IMR-90 (cell line): ENCODE data around the gene CUL4A. TPM values are rescaled to one million over a fixed set of nuclear protein-coding genes. Genes with fewer than 3 reads are reported as not detected.

Experiments
- ATAC-seq: fragments of 200-7000 bp; cut with Tn5 transposase; 2 replicates; pipeline ENCODE4 v1.9.1; 2020; ENCODE audit warnings: low read depth, mild to moderate bottlenecking, moderate library complexity
- BruUV-seq: library from RNA; stranded (reverse); fragments of 400-500 nt; replicated peaks from 2 replicates; lab custom pipeline; 2021; lab: Mats Ljungman, UMichigan
- CTCF ChIA-PET: fragments of 300-600 bp; formaldehyde crosslinking; extraction: SDS; loops from one replicate; lab custom pipeline; 2021; ENCODE audit warnings: antibody characterized with exemption; lab: Yijun Ruan, JAX
- POLR2A ChIA-PET: fragments of 300-600 bp; sonication (Branson Sonifier 250); formaldehyde crosslinking; loops from one replicate; lab custom pipeline; 2022; ENCODE audit warnings: antibody characterized with exemption; ENCODE audit not compliant: unreplicated experiment; lab: Charles Lee
- DNase-seq: peaks from one replicate; pipeline ENCODE4 v3.0.0; 2013
- H2AFZ ChIP-seq: replicated peaks from 2 replicates; pipeline ENCODE3; 2013; ENCODE audit warnings: low read length, mild to moderate bottlenecking; ENCODE audit not compliant: poor library complexity
- H2AK5ac ChIP-seq: 2 replicates; pipeline ENCODE4 v1.6.1; 2013; ENCODE audit warnings: low read depth, low read length, inconsistent platforms
- H2AK9ac ChIP-seq: replicated peaks from 2 replicates; pipeline ENCODE3; 2013; ENCODE audit warnings: mild to moderate bottlenecking, low read depth, low read length, moderate library complexity; ENCODE audit not compliant: poor library complexity
- H2BK120ac ChIP-seq: 2 replicates; pipeline ENCODE4 v1.6.1; 2013; ENCODE audit warnings: low read depth, low read length, inconsistent platforms
- H2BK15ac ChIP-seq: 3 replicates; pipeline ENCODE4 v1.6.1; 2013; ENCODE audit warnings: low read depth, low read length, inconsistent platforms
- H2BK20ac ChIP-seq: 2 replicates; pipeline ENCODE4 v1.6.1; 2013; ENCODE audit warnings: low read depth, mild to moderate bottlenecking, inconsistent platforms, low read length, moderate library complexity
- H2BK5ac ChIP-seq: 2 replicates; pipeline ENCODE4 v1.6.1; 2013; ENCODE audit warnings: mild to moderate bottlenecking, low read depth, low read length, inconsistent platforms; ENCODE audit not compliant: poor library complexity, severe bottlenecking
- H3K14ac ChIP-seq: replicated peaks from 2 replicates; pipeline ENCODE4 v1.6.1; 2013; ENCODE audit warnings: low read depth, low read length, inconsistent platforms
- H3K18ac ChIP-seq: 2 replicates; pipeline ENCODE4 v1.6.1; 2013; ENCODE audit warnings: low read depth, low read length, control low read depth
- H3K23ac ChIP-seq: 2 replicates; pipeline ENCODE4 v1.6.1; 2013; ENCODE audit warnings: low read depth, low read length, inconsistent platforms
- H3K27ac ChIP-seq: 2 replicates; pipeline ENCODE4 v1.5.1; 2013; ENCODE audit warnings: mild to moderate bottlenecking, control low read depth, low read length; ENCODE audit not compliant: insufficient read depth
- H3K27me3 ChIP-seq: 2 replicates; pipeline ENCODE4 v1.6.1; 2013; ENCODE audit warnings: low read length; ENCODE audit not compliant: control insufficient read depth, insufficient read depth
- H3K36me3 ChIP-seq: 2 replicates; pipeline ENCODE4 v1.6.1; 2013; ENCODE audit warnings: low read length, mixed read lengths; ENCODE audit not compliant: control insufficient read depth, insufficient read depth
- H3K4ac ChIP-seq: 2 replicates; pipeline ENCODE4 v1.6.1; 2013; ENCODE audit warnings: low read depth, low read length, inconsistent platforms
- H3K4me1 ChIP-seq: 2 replicates; pipeline ENCODE4 v1.6.1; 2013; ENCODE audit warnings: low read length, mixed read lengths; ENCODE audit not compliant: control insufficient read depth, insufficient read depth
- H3K4me2 ChIP-seq: 2 replicates; pipeline ENCODE4 v1.6.1; 2013; ENCODE audit warnings: low read depth, mild to moderate bottlenecking, control low read depth, low read length, moderate library complexity
- H3K4me3 ChIP-seq: 2 replicates; pipeline ENCODE4 v1.5.1; 2013; ENCODE audit warnings: low read depth, mild to moderate bottlenecking, control low read depth, low read length, moderate library complexity; ENCODE audit not compliant: insufficient read depth
- H3K56ac ChIP-seq: 2 replicates; pipeline ENCODE4 v1.6.1; 2013; ENCODE audit warnings: low read length, inconsistent platforms; ENCODE audit not compliant: insufficient read depth; ENCODE audit errors: extremely low read depth
- H3K79me1 ChIP-seq, 2 experiments: 2 replicates each; pipeline ENCODE4 v1.6.1; 2013; ENCODE audit warnings: low read length in 2 of 2, inconsistent platforms in 1 of 2, low read depth in 1 of 2
- H3K9ac ChIP-seq: 2 replicates; pipeline ENCODE4 v1.6.1; 2013; ENCODE audit warnings: low read depth, low read length, control low read depth
- H3K9me1 ChIP-seq: 2 replicates; pipeline ENCODE4 v1.6.1; 2013; ENCODE audit warnings: low read length, inconsistent platforms; ENCODE audit not compliant: insufficient read depth
- H3K9me3 ChIP-seq: 2 replicates; pipeline ENCODE4 v1.6.1; 2013; ENCODE audit warnings: low read length; ENCODE audit not compliant: control insufficient read depth, insufficient read depth
- H4K20me1 ChIP-seq: 2 replicates; pipeline ENCODE4 v1.6.1; 2013; ENCODE audit warnings: low read length, inconsistent platforms; ENCODE audit not compliant: insufficient read depth
- H4K5ac ChIP-seq: 2 replicates; pipeline ENCODE4 v1.6.1; 2013; ENCODE audit warnings: mild to moderate bottlenecking, low read depth, low read length, control low read depth
- H4K8ac ChIP-seq, 2 experiments: 2 replicates each; pipeline ENCODE4 v1.6.1; 2013; ENCODE audit warnings: low read depth in 2 of 2, low read length in 2 of 2, control low read depth in 1 of 2, inconsistent platforms in 1 of 2
- H4K91ac ChIP-seq: 2 replicates; pipeline ENCODE4 v1.6.1; 2013; ENCODE audit warnings: low read depth, low read length, inconsistent platforms; ENCODE audit not compliant: insufficient read depth
- CEBPB ChIP-seq: IDR thresholded peaks from 2 replicates; pipeline ENCODE4 v1.6.1; 2012; ENCODE audit warnings: low read depth, low read length, improper control_type of control experiment
- CHD1 ChIP-seq: IDR thresholded peaks from 2 replicates; pipeline ENCODE4 v1.6.1; 2012; ENCODE audit warnings: low read depth, low read length, improper control_type of control experiment
- FOS ChIP-seq: fragments of 150-350 bp; IDR thresholded peaks from 2 replicates; pipeline ENCODE4 v1.6.1; 2016; ENCODE audit warnings: low read depth, low read length
- MAFK ChIP-seq: IDR thresholded peaks from 2 replicates; pipeline ENCODE4 v1.6.1; 2012; ENCODE audit warnings: low read depth, low read length, improper control_type of control experiment
- MAZ ChIP-seq: IDR thresholded peaks from 2 replicates; pipeline ENCODE4 v1.6.1; 2012; ENCODE audit warnings: low read depth, mild to moderate bottlenecking, low read length, improper control_type of control experiment, moderate library complexity, borderline replicate concordance
- MXI1 ChIP-seq: IDR thresholded peaks from 2 replicates; pipeline ENCODE4 v1.6.1; 2012; ENCODE audit warnings: low read depth, mild to moderate bottlenecking, low read length, moderate library complexity, borderline replicate concordance
- NFE2L2 ChIP-seq: fragments of 150-350 bp; IDR thresholded peaks from 2 replicates; pipeline ENCODE4 v1.6.1; 2016; ENCODE audit warnings: low read depth, mild to moderate bottlenecking, low read length
- POLR2A ChIP-seq: IDR thresholded peaks from 2 replicates; pipeline ENCODE4 v1.6.1; 2012; ENCODE audit warnings: mild to moderate bottlenecking, low read depth, low read length
- RAD21 ChIP-seq: IDR thresholded peaks from 2 replicates; pipeline ENCODE4 v1.6.1; 2012; ENCODE audit warnings: low read length, improper control_type of control experiment
- RCOR1 ChIP-seq: IDR thresholded peaks from 2 replicates; pipeline ENCODE4 v1.6.1; 2012; ENCODE audit warnings: mild to moderate bottlenecking, low read length, improper control_type of control experiment; ENCODE audit not compliant: insufficient replicate concordance
- RFX5 ChIP-seq: IDR thresholded peaks from 2 replicates; pipeline ENCODE4 v1.8.0; 2012; ENCODE audit warnings: low read depth, mild to moderate bottlenecking, low read length, moderate library complexity
- SMC3 ChIP-seq: fragments of 150-350 bp; IDR thresholded peaks from 2 replicates; pipeline ENCODE4 v1.6.1; 2016; ENCODE audit warnings: low read depth, mild to moderate bottlenecking, antibody characterized with exemption, low read length, moderate library complexity
- WGBS, 2 experiments: methylation state at CpG; one replicate each; pipeline versions ENCODE4 v1.1.5 to v1.1.7; 2013; ENCODE audit warnings: missing lambda C conversion rate in 2 of 2; ENCODE audit not compliant: insufficient read length in 1 of 2; ENCODE audit errors: extremely low coverage in 2 of 2; 5-methylcytosine and 5-hydroxymethylcytosine counted together
- dilution Hi-C: fragments of 300-500 bp; cut with HindIII; formaldehyde crosslinking; loops from one replicate; pipeline ENCODE4 v1.14.3; 2018; ENCODE audit warnings: low sequenced_read_pairs; ENCODE audit not compliant: unreplicated experiment
- in situ Hi-C: fragments of 300-500 bp; cut with MboI; formaldehyde crosslinking; loops from 3 replicates; pipeline ENCODE4 v1.14.3; 2019; ENCODE audit warnings: low sequenced_read_pairs, inconsistent platforms, mixed read lengths
- intact Hi-C: fragments of 100-400 bp; cut with micrococcal nuclease; formaldehyde crosslinking; loops from 2 replicates; pipeline ENCODE4 v1.10.0; 2022
- polyA plus RNA-seq, 3 experiments: library from polyadenylated mRNA; depleted of rRNA; stranded (reverse); fragments of >200 nt; gene quantifications; 2 replicates each; pipeline ENCODE4 v1.2.3, GENCODE V29; 2012; ENCODE audit warnings: low replicate concordance in 1 of 3
- total RNA-seq: library from RNA; depleted of rRNA; stranded (reverse); fragments of >200 nt; gene quantifications from 2 replicates; pipeline ENCODE4 v1.2.3, GENCODE V29; 2012
- TF ChIP-seq, protein P1 (sequence below): conservative IDR thresholded peaks from 2 replicates; pipeline ENCODE4 v1.5.1; 2012; ENCODE audit warnings: mild to moderate bottlenecking, low read depth, low read length, improper control_type of control experiment
- TF ChIP-seq, protein P2 (sequence below): fragments of 150-350 bp; IDR thresholded peaks from 2 replicates; pipeline ENCODE4 v1.6.1; 2016; ENCODE audit warnings: low read depth, mild to moderate bottlenecking, low read length, moderate library complexity, borderline replicate concordance
- TF ChIP-seq, protein P3 (sequence below): fragments of 150-350 bp; IDR thresholded peaks from 2 replicates; pipeline ENCODE4 v1.6.1; 2017; ENCODE audit warnings: mild to moderate bottlenecking, antibody characterized with exemption, low read length, low read depth

Gene CUL4A
- total and polyA plus RNA-seq, 2 of the 4 experiments (the other 2 are of a cell fraction): 86.0 to 146 TPM

DNA sequence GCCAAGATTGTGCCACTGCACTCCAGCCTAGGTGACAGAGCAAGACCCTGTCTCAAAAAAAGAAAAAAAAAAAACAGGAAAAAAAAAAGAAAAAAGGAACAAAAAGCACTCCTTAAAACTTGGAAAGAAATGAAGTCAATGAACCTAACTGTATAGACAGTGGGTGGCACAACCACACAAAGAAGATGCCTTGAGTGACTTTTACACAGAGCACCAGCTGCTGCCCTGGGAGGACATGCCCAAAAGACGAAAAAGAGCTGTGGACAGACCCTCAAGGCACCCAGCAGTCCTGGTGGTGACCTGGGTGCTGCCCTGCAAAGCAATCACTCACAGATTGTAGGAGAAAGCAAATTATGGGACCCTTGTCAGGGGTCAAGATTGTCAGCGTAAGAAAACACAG lies 81.7 kb downstream of the CUL4A start:
- H3K4me3 ChIP-seq: no peak overlapping the region
- no peaks in the 10 kb centered on the region for H4K20me1 ChIP-seq
- CTCF ChIA-PET: interaction anchor here (0.7 kb wide), 1 partner anchor 15 kb away, joined by 5 read pairs; no protein-coding TSS in a partner anchor
- peaks cover 17% of the 10 kb centered on the region for H3K27me3 ChIP-seq
- H3K14ac ChIP-seq: no peak overlapping the region
- dilution Hi-C loops: no loop called here
- H3K4ac ChIP-seq: no peak overlapping the region
- H4K91ac ChIP-seq: no peak overlapping the region
- intact Hi-C loops: no loop called here
- H3K9me1 ChIP-seq: peaks cover 4% of the 10 kb centered on the region; the same call in 1 of the 2 replicates
- H3K9ac ChIP-seq: no peak overlapping the region
- H2AK5ac ChIP-seq: no peak overlapping the region
- no TSS peak for BruUV-seq
- H2AK9ac ChIP-seq: no peak overlapping the region
- H4K5ac ChIP-seq: no peak overlapping the region
- ATAC-seq (no peak), DNase-seq (no peak)
- H3K18ac ChIP-seq: no peak overlapping the region
- no peaks in the 10 kb centered on the region for H3K9me3 ChIP-seq
- no peak overlapping the region for H3K23ac ChIP-seq
- H3K4me2 ChIP-seq: no peak overlapping the region
- POLR2A ChIA-PET: interaction anchor here (0.7 kb wide), 1 partner anchor 273 kb away, joined by 8 read pairs; no protein-coding TSS in a partner anchor
- TF ChIP-seq MAZ (no peak), MAFK (no peak), NFE2L2 (no peak), FOS (no peak), RFX5 (no peak), POLR2A (no peak), RCOR1 (no peak), CHD1 (no peak), RAD21 (no peak), SMC3 (no peak), MXI1 (no peak), CEBPB (no peak)
- TF ChIP-seq, protein P1, sequence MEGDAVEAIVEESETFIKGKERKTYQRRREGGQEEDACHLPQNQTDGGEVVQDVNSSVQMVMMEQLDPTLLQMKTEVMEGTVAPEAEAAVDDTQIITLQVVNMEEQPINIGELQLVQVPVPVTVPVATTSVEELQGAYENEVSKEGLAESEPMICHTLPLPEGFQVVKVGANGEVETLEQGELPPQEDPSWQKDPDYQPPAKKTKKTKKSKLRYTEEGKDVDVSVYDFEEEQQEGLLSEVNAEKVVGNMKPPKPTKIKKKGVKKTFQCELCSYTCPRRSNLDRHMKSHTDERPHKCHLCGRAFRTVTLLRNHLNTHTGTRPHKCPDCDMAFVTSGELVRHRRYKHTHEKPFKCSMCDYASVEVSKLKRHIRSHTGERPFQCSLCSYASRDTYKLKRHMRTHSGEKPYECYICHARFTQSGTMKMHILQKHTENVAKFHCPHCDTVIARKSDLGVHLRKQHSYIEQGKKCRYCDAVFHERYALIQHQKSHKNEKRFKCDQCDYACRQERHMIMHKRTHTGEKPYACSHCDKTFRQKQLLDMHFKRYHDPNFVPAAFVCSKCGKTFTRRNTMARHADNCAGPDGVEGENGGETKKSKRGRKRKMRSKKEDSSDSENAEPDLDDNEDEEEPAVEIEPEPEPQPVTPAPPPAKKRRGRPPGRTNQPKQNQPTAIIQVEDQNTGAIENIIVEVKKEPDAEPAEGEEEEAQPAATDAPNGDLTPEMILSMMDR: no peak
- TF ChIP-seq, protein P2, sequence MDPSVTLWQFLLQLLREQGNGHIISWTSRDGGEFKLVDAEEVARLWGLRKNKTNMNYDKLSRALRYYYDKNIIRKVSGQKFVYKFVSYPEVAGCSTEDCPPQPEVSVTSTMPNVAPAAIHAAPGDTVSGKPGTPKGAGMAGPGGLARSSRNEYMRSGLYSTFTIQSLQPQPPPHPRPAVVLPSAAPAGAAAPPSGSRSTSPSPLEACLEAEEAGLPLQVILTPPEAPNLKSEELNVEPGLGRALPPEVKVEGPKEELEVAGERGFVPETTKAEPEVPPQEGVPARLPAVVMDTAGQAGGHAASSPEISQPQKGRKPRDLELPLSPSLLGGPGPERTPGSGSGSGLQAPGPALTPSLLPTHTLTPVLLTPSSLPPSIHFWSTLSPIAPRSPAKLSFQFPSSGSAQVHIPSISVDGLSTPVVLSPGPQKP: no peak
- TF ChIP-seq, protein P3, sequence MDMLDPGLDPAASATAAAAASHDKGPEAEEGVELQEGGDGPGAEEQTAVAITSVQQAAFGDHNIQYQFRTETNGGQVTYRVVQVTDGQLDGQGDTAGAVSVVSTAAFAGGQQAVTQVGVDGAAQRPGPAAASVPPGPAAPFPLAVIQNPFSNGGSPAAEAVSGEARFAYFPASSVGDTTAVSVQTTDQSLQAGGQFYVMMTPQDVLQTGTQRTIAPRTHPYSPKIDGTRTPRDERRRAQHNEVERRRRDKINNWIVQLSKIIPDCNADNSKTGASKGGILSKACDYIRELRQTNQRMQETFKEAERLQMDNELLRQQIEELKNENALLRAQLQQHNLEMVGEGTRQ: no peak
- no peaks in the 10 kb centered on the region for H3K36me3 ChIP-seq
- H3K27ac ChIP-seq: no peak overlapping the region
- H3K79me1 ChIP-seq: 0 out of 4 replicates have a peak, but pooled peaks cover 0 to 4% of the 10 kb centered on the region in 2 experiments
- WGBS, 2 experiments: 60% methylated on average over 1 of the region's 2 CpGs; no CpG with 5 or more reads in 1 of the 2 experiments
- H2BK120ac ChIP-seq: no peak overlapping the region
- H2BK5ac ChIP-seq: no peak overlapping the region
- no peak overlapping the region for H3K56ac ChIP-seq
- no peak overlapping the region for H2BK20ac ChIP-seq
- H2BK15ac ChIP-seq: no peak overlapping the region
- H3K4me1 ChIP-seq: no peaks in the 10 kb centered on the region
- H4K8ac ChIP-seq: no peak overlapping the region
- H2AFZ ChIP-seq: no peak overlapping the region
- in situ Hi-C loops: no loop called here
